Mucosa of descending colon (tissue), 3 donors: Measurements from ENCODE around the gene RIT2. TPM values are rescaled to one million over a fixed set of nuclear protein-coding genes. Genes with fewer than 3 reads are reported as not detected.

Experiments
- ATAC-seq: fragments of 200-7000 bp; cut with Tn5 transposase; one replicate; pipeline ENCODE4 v1.9.1; 2020; ENCODE audit warnings: mild to moderate bottlenecking, moderate library complexity
- DNase-seq, 3 donors: peaks; one replicate each; pipeline ENCODE4 v3.0.0-alpha.2; 2020
- H3K36me3 ChIP-seq: fragments of 200-600 bp; one replicate; pipeline ENCODE4 v1.8.0; 2021; ENCODE audit warnings: low read depth, mild to moderate bottlenecking
- H3K4me1 ChIP-seq: fragments of 200-600 bp; one replicate; pipeline ENCODE4 v1.8.0; 2021; ENCODE audit warnings: low read depth, mild to moderate bottlenecking
- H3K4me3 ChIP-seq: fragments of 200-600 bp; one replicate; pipeline ENCODE4 v1.8.0; 2021; ENCODE audit warnings: mild to moderate bottlenecking
- H3K9me3 ChIP-seq: fragments of 200-600 bp; one replicate; pipeline ENCODE4 v1.8.0; 2021; ENCODE audit warnings: mild to moderate bottlenecking
- intact Hi-C, 2 donors: fragments of 100-400 bp; cut with DNase I in 1 of 2; cut with micrococcal nuclease in 1 of 2; formaldehyde crosslinking; loops; one replicate each; pipeline versions ENCODE4 v1.11.0 to v1.11.1; 2022; cut with DNase I, micrococcal nuclease
- total RNA-seq, 3 donors: library from RNA; stranded (reverse); fragmentation: NEBNext Ultra II Directional in 2 of 3; extraction: Animal tissue kit (Norgen Biotek cat#: 25700) in 2 of 3; gene quantifications; one replicate each; pipeline versions ENCODE4 v1.2.1 to v1.2.4, GENCODE V29; 2021 to 2023
- TF ChIP-seq, protein P1 (sequence below): fragments of 200-600 bp; IDR thresholded peaks from one replicate; pipeline ENCODE4 v1.8.0; 2022; ENCODE audit warnings: antibody characterized with exemption, mild to moderate bottlenecking
- donor health status: DM: no; HTN: no; CAD: no; lungs with moderate emphysema.
- donor health status: DM: no; HTN: no; CAD: no.
- donor health status: DM: no; HTN: yes; CAD: no.

Gene RIT2
- total RNA-seq, 3 donors from 2014 or later, result 0.44 TPM; not detected in 2

DNA sequence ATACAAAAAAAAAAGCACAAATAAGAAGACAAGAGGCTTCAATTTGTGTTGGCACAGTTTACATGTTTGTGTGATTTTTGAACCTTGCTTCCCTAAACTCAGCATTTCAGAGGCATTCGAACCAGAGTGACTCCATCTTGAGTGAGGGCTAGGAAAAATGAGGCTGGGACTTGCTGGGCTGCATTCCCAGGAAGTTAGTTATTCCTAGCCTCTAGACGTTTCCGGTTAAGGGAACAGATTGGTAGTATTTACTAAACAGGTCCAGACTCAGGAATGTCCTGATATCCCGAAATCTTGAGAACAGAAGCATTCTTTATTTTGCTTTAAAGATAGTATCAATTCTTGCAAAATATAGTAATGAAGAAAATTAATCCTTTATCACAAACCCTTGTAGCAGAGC is 46.7 kb downstream of the RIT2 start:
- ATAC-seq (no peak), DNase-seq (no peak)
- Histone ChIP-seq H3K9me3 (no peaks in the 10 kb centered on the region), H3K4me3 (no peak overlapping the region), H3K4me1 (no peaks in the 10 kb centered on the region), H3K36me3 (no peaks in the 10 kb centered on the region)
- intact Hi-C loops, result no loop called here
- TF ChIP-seq, protein P1, sequence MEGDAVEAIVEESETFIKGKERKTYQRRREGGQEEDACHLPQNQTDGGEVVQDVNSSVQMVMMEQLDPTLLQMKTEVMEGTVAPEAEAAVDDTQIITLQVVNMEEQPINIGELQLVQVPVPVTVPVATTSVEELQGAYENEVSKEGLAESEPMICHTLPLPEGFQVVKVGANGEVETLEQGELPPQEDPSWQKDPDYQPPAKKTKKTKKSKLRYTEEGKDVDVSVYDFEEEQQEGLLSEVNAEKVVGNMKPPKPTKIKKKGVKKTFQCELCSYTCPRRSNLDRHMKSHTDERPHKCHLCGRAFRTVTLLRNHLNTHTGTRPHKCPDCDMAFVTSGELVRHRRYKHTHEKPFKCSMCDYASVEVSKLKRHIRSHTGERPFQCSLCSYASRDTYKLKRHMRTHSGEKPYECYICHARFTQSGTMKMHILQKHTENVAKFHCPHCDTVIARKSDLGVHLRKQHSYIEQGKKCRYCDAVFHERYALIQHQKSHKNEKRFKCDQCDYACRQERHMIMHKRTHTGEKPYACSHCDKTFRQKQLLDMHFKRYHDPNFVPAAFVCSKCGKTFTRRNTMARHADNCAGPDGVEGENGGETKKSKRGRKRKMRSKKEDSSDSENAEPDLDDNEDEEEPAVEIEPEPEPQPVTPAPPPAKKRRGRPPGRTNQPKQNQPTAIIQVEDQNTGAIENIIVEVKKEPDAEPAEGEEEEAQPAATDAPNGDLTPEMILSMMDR, result no peak

DNA sequence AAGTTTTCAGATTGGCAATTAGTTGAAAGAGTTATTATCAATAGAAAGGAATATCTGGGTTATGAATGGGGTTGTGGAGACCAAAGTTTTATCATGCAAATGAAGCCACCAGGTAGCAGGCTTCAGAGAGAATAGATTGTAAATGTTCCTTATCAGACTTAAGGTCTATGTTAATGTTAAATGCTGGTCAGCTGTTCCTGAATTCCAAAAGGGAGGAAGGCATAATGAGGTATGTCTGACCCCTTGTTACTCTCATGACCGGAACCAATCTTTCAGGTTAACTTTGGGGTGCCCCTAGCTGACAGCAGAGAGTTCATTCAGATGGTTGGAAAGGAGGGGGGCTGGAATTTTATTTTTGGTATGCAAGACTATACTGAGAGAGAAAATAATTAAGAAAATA is 47.9 kb downstream of the RIT2 start:
- TF ChIP-seq, protein P1, result no peak
- DNase-seq, result no peak
- intact Hi-C loops, result no loop called here
- ATAC-seq, result no peak
- Histone ChIP-seq H3K4me3 (no peak overlapping the region), H3K4me1 (no peaks in the 10 kb centered on the region), H3K36me3 (no peaks in the 10 kb centered on the region), H3K9me3 (no peaks in the 10 kb centered on the region)

DNA sequence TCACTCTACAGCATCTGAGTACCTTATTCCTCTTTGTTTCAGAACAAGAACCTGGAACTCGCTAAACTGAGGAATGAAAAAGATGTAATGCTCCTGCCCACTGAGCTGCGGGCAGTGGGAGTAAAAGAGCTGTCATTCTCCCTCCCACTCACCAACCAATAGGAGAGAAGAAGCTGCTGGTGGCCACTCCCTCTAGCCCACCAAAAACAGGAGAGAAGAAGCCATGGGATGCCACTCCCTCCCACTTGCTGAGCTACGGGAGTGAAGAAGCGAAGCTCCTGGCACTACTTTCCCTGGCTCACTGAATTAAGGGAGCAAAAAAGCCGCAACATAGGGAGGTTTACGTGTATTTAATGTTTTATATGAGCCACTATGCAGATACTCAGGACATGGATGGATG is 53.7 kb downstream of the RIT2 start:
- no peak overlapping the region for H3K4me3 ChIP-seq
- no peaks in the 10 kb centered on the region for H3K9me3 ChIP-seq
- intact Hi-C loops, result no loop called here
- no peaks in the 10 kb centered on the region for H3K36me3 ChIP-seq
- TF ChIP-seq, protein P1, result no peak
- ATAC-seq (no peak), DNase-seq (no peak)
- no peaks in the 10 kb centered on the region for H3K4me1 ChIP-seq

DNA sequence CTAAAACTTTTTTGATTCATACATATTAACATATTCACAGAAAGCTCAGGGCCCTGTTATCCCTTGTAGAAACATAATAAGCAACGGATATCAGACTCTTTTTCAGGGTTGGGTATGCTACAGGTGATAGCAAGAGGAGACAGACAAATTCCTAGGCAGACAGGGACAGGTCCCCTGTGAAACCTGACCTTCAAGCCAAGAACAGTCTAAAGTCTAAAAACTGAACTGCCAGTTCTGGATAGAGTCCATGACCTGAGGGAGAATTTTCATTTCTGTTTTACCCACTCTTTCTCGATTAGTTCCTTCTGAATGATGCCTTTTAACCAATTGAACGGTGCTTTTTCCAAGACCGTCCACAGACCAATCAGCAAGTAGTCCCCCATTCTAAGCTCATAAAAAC is 54.2 kb downstream of the RIT2 start:
- intact Hi-C loops, result no loop called here
- H3K9me3 ChIP-seq, result no peaks in the 10 kb centered on the region
- no peaks in the 10 kb centered on the region for H3K36me3 ChIP-seq
- TF ChIP-seq, protein P1, result no peak
- ATAC-seq (no peak), DNase-seq (no peak)
- no peak overlapping the region for H3K4me3 ChIP-seq
- no peaks in the 10 kb centered on the region for H3K4me1 ChIP-seq

DNA sequence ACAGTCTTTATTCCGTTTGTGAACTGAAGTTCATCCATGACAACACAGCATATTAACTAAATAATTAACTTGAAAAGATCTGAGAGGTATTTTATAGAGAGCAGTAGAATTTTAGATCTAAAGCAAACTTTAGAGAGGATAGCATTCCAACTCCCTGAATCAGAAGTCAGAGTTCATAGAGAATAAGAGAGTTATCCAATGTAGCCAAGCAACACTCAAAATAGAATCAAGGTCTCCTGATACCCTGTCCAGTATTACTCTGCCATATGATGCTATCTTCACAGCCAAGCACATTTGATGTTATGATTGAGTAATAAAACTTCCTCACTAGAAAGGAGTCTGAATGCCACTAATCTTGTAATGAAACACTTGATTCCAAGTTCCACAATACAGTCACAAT is 55.5 kb downstream of the RIT2 start:
- no peaks in the 10 kb centered on the region for H3K36me3 ChIP-seq
- DNase-seq (no peak), ATAC-seq (no peak)
- no peaks in the 10 kb centered on the region for H3K4me1 ChIP-seq
- no peaks in the 10 kb centered on the region for H3K9me3 ChIP-seq
- no peak overlapping the region for H3K4me3 ChIP-seq
- intact Hi-C loops, result no loop called here
- TF ChIP-seq, protein P1, result no peak

DNA sequence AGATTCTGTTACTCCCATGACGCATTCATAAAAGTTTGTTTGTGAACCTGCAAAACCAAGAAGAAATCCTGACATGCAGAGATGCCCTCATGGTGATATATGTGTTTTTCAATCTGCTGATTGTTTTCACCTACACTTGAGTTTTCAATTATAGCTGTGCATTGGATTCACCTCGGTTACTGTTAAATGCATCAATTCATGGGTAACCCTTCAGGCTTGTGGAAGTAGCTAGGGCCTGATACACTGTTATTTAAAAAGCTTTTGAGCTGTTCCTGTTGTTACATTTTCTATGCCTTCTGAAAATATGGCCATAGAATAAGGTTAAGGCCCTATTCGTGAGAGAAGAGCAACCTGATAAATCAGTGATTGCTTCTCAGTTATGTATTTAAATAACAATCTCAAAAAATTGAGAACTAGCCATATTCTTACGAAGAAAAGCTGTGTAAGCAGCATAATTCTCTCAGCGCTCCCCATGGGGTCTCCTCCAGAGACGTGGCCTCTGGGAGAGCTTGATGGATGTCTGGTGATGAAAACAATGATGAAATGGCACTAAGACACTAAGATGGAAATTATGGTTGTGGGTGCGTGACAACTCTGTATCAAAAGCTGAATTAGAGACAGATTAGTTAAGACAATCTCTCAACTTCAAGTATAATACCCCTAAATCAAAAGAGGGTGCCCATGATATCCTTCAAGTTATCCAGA is 60.5 kb downstream of the RIT2 start:
- H3K9me3 ChIP-seq, result no peaks in the 10 kb centered on the region
- TF ChIP-seq, protein P1, result no peak
- ATAC-seq (no peak), DNase-seq (no peak)
- no peaks in the 10 kb centered on the region for H3K4me1 ChIP-seq
- H3K36me3 ChIP-seq, result no peaks in the 10 kb centered on the region
- intact Hi-C loops, result no loop called here
- no peak overlapping the region for H3K4me3 ChIP-seq
